ENCODE measurements around the gene GPR35.

The GPR35 gene

GRCh38 chr2:240597419-240598181 lies 27.7 kb upstream of the GPR35 start:
- no peaks in the 10 kb centered on the region for H3K27me3 ChIP-seq (ENCODE audit: insufficient read depth, low read length)
- H3K9ac ChIP-seq (ENCODE audit: low read depth, low read length) = no peak overlapping the region
- H3K4me1 ChIP-seq (ENCODE audit: insufficient read depth, low read length) = no peaks in the 10 kb centered on the region
- no peak overlapping the region for H3K4me3 ChIP-seq (ENCODE audit: low read length)
- no peak overlapping the region for H3K27ac ChIP-seq (ENCODE audit: low read length)
- H3K9me3 ChIP-seq (ENCODE audit: insufficient read depth, low read depth, low read length) = no peaks in the 10 kb centered on the region
- H3K36me3 ChIP-seq (ENCODE audit: insufficient read depth, low read depth, low read length) = peaks cover 6% of the 10 kb centered on the region; the same call in 1 of the 2 replicates

DNA sequence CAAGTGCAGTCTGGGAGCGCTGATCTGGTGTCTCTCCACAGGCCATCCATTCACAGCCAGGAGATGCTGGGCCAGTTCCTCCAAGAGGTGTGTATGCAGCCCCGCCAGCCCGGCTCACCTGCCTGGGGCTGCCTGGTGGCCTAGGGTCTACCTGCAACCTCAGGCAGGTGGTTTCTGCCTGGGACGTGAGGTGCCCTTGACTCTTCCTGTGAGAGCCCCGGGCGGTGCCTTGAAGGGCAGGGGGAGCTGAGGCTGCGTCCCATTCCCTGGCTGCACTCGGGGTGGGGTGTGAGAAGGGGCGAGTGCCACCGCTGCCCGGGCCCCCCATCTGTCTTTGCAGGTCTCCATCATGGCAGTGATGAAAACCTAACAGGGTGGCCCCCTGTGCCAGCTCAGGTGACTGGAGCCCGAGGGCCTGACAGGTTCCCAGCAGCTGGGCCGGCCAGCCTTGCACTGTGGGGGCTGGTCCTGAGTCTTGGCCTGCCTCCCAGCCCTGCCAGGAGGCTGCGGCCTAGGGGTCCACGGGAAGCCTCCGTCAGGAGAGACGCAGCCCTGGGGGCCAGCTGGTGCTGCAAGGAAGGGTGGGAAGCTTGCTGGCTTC lies 26.9 kb upstream of the GPR35 start:
- H3K27me3 ChIP-seq (ENCODE audit: insufficient read depth, low read length) = no peaks in the 10 kb centered on the region
- peaks cover 6% of the 10 kb centered on the region; the same call in 1 of the 2 replicates for H3K36me3 ChIP-seq (ENCODE audit: insufficient read depth, low read depth, low read length)
- H3K9me3 ChIP-seq (ENCODE audit: insufficient read depth, low read depth, low read length) = no peaks in the 10 kb centered on the region
- H3K27ac ChIP-seq (ENCODE audit: low read length) = no peak overlapping the region
- H3K4me1 ChIP-seq (ENCODE audit: insufficient read depth, low read length) = no peaks in the 10 kb centered on the region
- H3K4me3 ChIP-seq (ENCODE audit: low read length) = no peak overlapping the region
- no peak overlapping the region for H3K9ac ChIP-seq (ENCODE audit: low read depth, low read length)

GRCh38 chr2:240599141-240599583 lies 26.1 kb upstream of the GPR35 start:
- H3K27me3 ChIP-seq (ENCODE audit: insufficient read depth, low read length) = no peaks in the 10 kb centered on the region
- H3K36me3 ChIP-seq (ENCODE audit: insufficient read depth, low read depth, low read length) = peaks cover 6% of the 10 kb centered on the region; the same call in 1 of the 2 replicates
- H3K9ac ChIP-seq (ENCODE audit: low read depth, low read length) = no peak overlapping the region
- no peaks in the 10 kb centered on the region for H3K4me1 ChIP-seq (ENCODE audit: insufficient read depth, low read length)
- H3K27ac ChIP-seq (ENCODE audit: low read length) = no peak overlapping the region
- no peak overlapping the region for H3K4me3 ChIP-seq (ENCODE audit: low read length)
- no peaks in the 10 kb centered on the region for H3K9me3 ChIP-seq (ENCODE audit: insufficient read depth, low read depth, low read length)

GRCh38 chr2:240600451-240600961 lies 24.8 kb upstream of the GPR35 start:
- Histone ChIP-seq H3K27ac (ENCODE audit: low read length) (no peak overlapping the region), H3K36me3 (ENCODE audit: insufficient read depth, low read depth, low read length) (peaks cover 6% of the 10 kb centered on the region; the same call in 1 of the 2 replicates), H3K4me1 (ENCODE audit: insufficient read depth, low read length) (no peaks in the 10 kb centered on the region), H3K9ac (ENCODE audit: low read depth, low read length) (no peak overlapping the region), H3K4me3 (ENCODE audit: low read length) (no peak overlapping the region), H3K9me3 (ENCODE audit: insufficient read depth, low read depth, low read length) (no peaks in the 10 kb centered on the region), H3K27me3 (ENCODE audit: insufficient read depth, low read length) (no peaks in the 10 kb centered on the region)

DNA sequence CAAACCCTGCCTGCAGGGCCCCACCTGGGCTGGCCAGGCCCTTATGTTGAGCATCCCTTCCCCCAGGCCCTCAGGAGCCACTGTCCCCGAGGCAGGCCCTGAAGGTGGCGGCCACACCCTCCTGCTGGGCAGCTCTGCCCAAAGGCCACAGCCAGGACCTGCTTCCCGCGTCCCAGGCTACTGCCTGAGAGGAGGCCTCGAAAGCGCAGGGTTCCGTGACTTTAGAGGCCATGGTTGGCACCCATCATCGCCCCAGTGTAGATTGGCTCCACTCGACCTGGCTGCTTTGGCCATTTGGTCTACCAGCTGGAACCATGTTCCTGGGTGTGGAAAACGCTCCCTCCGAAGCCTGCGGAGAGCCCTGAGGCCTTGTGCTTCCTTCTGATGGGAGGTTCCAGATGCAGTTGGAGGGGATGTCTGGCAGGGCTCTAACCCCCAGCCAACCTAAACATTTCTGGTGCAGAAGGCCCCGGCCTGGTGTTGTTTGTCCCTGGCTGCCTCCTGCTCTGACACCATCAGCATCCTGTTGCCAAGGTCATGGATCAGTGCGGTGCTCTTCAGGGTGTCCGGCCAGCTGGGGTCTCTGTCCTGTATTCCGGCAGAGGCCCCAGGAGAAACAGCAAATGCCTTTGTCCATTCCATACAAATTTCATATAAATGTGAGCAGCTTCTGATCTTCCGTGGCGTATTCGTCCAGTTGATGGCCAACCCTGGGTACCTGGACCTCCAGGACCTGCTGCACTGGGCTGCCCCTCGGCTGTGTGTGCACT lies 24.0 kb upstream of the GPR35 start:
- Histone ChIP-seq H3K4me1 (ENCODE audit: insufficient read depth, low read length) (no peaks in the 10 kb centered on the region), H3K9ac (ENCODE audit: low read depth, low read length) (no peak overlapping the region), H3K36me3 (ENCODE audit: insufficient read depth, low read depth, low read length) (peaks cover 6% of the 10 kb centered on the region; the same call in 1 of the 2 replicates), H3K9me3 (ENCODE audit: insufficient read depth, low read depth, low read length) (no peaks in the 10 kb centered on the region), H3K27me3 (ENCODE audit: insufficient read depth, low read length) (no peaks in the 10 kb centered on the region), H3K4me3 (ENCODE audit: low read length) (no peak overlapping the region), H3K27ac (ENCODE audit: low read length) (no peak overlapping the region)

GRCh38 chr2:240601831-240602160 lies 23.5 kb upstream of the GPR35 start:
- H3K27me3 ChIP-seq (ENCODE audit: insufficient read depth, low read length) = no peaks in the 10 kb centered on the region

GRCh38 chr2:240602266-240603050 lies 22.8 kb upstream of the GPR35 start:
- H3K36me3 ChIP-seq (ENCODE audit: insufficient read depth, low read depth, low read length) = peaks cover 6% of the 10 kb centered on the region; the same call in 1 of the 2 replicates
- H3K9me3 ChIP-seq (ENCODE audit: insufficient read depth, low read depth, low read length) = no peaks in the 10 kb centered on the region
- no peak overlapping the region for H3K4me3 ChIP-seq (ENCODE audit: low read length)
- no peak overlapping the region for H3K27ac ChIP-seq (ENCODE audit: low read length)
- no peaks in the 10 kb centered on the region for H3K4me1 ChIP-seq (ENCODE audit: insufficient read depth, low read length)
- H3K27me3 ChIP-seq (ENCODE audit: insufficient read depth, low read length) = no peaks in the 10 kb centered on the region
- no peak overlapping the region for H3K9ac ChIP-seq (ENCODE audit: low read depth, low read length)

More at GRCh38 chr2:240601831-240602160, 23.5 kb upstream of the GPR35 start:
- no peak overlapping the region for H3K9ac ChIP-seq (ENCODE audit: low read depth, low read length)
- H3K36me3 ChIP-seq (ENCODE audit: insufficient read depth, low read depth, low read length) = peaks cover 6% of the 10 kb centered on the region; the same call in 1 of the 2 replicates
- H3K9me3 ChIP-seq (ENCODE audit: insufficient read depth, low read depth, low read length) = no peaks in the 10 kb centered on the region
- H3K27ac ChIP-seq (ENCODE audit: low read length) = no peak overlapping the region
- H3K4me1 ChIP-seq (ENCODE audit: insufficient read depth, low read length) = no peaks in the 10 kb centered on the region
- H3K4me3 ChIP-seq (ENCODE audit: low read length) = no peak overlapping the region

- H3K4me1 ChIP-seq (ENCODE audit: insufficient read depth, low read length) = no peaks in the 10 kb centered on the region
- no peak overlapping the region for H3K9ac ChIP-seq (ENCODE audit: low read depth, low read length)
- H3K27ac ChIP-seq (ENCODE audit: low read length) = no peak overlapping the region
- peaks cover 6% of the 10 kb centered on the region; the same call in 1 of the 2 replicates for H3K36me3 ChIP-seq (ENCODE audit: insufficient read depth, low read depth, low read length)
- no peaks in the 10 kb centered on the region for H3K9me3 ChIP-seq (ENCODE audit: insufficient read depth, low read depth, low read length)
- H3K27me3 ChIP-seq (ENCODE audit: insufficient read depth, low read length) = no peaks in the 10 kb centered on the region
- H3K4me3 ChIP-seq (ENCODE audit: low read length) = no peak overlapping the region
Measured at GRCh38 chr2:240603081-240603835, 22.0 kb upstream of the GPR35 start.

DNA sequence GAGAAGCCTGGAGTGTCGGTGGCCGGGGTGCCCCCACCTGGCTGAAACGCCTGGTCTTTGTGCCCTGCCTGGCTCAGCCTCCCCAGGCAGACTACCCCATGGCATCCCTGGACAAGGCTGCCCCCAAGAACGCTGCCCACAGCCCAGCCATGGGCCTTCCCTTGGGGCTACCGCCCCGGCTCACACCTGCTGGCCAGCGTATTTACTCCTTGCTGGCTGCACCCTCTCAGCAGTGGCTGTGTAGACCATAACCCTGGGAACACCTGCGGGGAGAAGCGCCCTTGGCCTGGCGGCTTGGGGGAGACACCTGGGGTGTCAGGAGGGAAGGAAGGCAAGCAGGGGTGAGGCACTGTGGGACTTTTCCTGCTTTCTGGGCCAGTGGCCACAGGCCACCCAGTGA lies 21.4 kb upstream of the GPR35 start:
- no peaks in the 10 kb centered on the region for H3K4me1 ChIP-seq (ENCODE audit: insufficient read depth, low read length)
- no peak overlapping the region for H3K27ac ChIP-seq (ENCODE audit: low read length)
- no peaks in the 10 kb centered on the region for H3K9me3 ChIP-seq (ENCODE audit: insufficient read depth, low read depth, low read length)
- no peak overlapping the region for H3K9ac ChIP-seq (ENCODE audit: low read depth, low read length)
- H3K36me3 ChIP-seq (ENCODE audit: insufficient read depth, low read depth, low read length) = peaks cover 6% of the 10 kb centered on the region; the same call in 1 of the 2 replicates
- H3K27me3 ChIP-seq (ENCODE audit: insufficient read depth, low read length) = no peaks in the 10 kb centered on the region
- H3K4me3 ChIP-seq (ENCODE audit: low read length) = no peak overlapping the region

GRCh38 chr2:240604291-240604938 lies 20.9 kb upstream of the GPR35 start:
- no peaks in the 10 kb centered on the region for H3K27me3 ChIP-seq (ENCODE audit: insufficient read depth, low read length)
- no peak overlapping the region for H3K27ac ChIP-seq (ENCODE audit: low read length)
- peaks cover 5% of the 10 kb centered on the region; the same call in 1 of the 2 replicates for H3K36me3 ChIP-seq (ENCODE audit: insufficient read depth, low read depth, low read length)
- no peaks in the 10 kb centered on the region for H3K9me3 ChIP-seq (ENCODE audit: insufficient read depth, low read depth, low read length)
- no peak overlapping the region for H3K4me3 ChIP-seq (ENCODE audit: low read length)
- no peak overlapping the region for H3K9ac ChIP-seq (ENCODE audit: low read depth, low read length)
- no peaks in the 10 kb centered on the region for H3K4me1 ChIP-seq (ENCODE audit: insufficient read depth, low read length)
